NCI-H82 treated with DMSO at 0.1 percent for 48 hours (cell line): ENCODE results near the gene KAT7.

Source experiments
- DNase-seq: peaks from one replicate; lab custom pipeline; 2025; ENCODE audit not compliant: unreplicated experiment; lab: John Stamatoyannopoulos, UW

Gene KAT7

GRCh38 chr17:49839455-49839854, 51.0 kb downstream of the KAT7 start:
- DNase-seq, result no peak

DNA sequence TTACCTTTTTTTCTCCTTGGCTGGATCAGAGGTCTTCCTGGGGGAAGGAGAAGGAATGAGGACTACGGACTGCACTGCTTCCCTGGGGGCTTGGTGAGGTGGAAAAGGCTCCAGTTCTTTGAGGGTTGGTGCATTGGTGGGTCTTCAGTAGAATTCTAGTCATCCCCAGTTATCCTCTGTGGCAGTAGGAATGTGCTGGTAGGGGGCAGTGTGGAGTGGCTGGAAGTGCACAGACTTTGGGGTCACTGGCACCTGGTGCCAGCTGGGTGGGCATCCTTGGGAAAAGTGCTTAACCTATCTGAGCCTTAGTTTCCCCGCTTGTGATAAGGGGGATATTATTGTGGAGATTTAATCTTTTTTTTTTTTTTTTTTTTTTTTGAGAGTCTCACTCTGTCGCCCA, 53.1 kb downstream of the KAT7 start:
- no peak for DNase-seq

GRCh38 chr17:49842371-49842770, 53.9 kb downstream of the KAT7 start:
- no peak for DNase-seq

- no peak for DNase-seq
These were observed 54.4 kb downstream of the KAT7 start for GRCh38 chr17:49842846-49843245.

- DNase-seq, result no peak
These were observed 55.4 kb downstream of the KAT7 start for GRCh38 chr17:49843774-49844350.

GRCh38 chr17:49845321-49845720, 56.8 kb downstream of the KAT7 start:
- no peak for DNase-seq

- DNase-seq, result no peak
These were observed 58.6 kb downstream of the KAT7 start for GRCh38 chr17:49846938-49847712.

- peak; percentile 6 for DNase-seq
These were observed 59.6 kb downstream of the KAT7 start, which contains the start of gene TAC4 for GRCh38 chr17:49848019-49848473. Gene TAC4 (minus strand): TSS chr17:49848069. CDS start chr17:49848017, 52 bp downstream.

DNA sequence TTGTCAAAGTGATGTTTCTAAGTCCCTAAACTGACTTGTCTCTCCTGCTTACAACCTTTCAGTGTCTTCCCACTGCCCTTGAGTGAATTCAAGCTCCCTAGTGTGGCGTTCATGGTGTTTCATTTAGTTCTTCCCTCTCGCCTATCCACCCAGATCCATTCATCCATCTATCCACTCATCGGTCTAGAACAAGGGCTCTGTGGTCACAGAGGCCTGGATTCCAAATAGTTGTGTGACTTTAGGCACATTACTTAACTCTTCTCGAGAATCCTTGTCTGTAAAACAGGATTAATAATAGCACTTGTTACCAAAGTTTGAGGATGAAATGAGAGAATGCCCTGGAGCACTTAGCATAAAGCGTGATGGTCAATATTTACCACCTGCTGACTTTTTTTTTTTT, 60.3 kb downstream of the KAT7 start:
- no peak for DNase-seq

GRCh38 chr17:49850218-49850610, 61.7 kb downstream of the KAT7 start:
- DNase-seq, result no peak

- DNase-seq, result no peak
These were observed 62.4 kb downstream of the KAT7 start for GRCh38 chr17:49850772-49851386.

DNA sequence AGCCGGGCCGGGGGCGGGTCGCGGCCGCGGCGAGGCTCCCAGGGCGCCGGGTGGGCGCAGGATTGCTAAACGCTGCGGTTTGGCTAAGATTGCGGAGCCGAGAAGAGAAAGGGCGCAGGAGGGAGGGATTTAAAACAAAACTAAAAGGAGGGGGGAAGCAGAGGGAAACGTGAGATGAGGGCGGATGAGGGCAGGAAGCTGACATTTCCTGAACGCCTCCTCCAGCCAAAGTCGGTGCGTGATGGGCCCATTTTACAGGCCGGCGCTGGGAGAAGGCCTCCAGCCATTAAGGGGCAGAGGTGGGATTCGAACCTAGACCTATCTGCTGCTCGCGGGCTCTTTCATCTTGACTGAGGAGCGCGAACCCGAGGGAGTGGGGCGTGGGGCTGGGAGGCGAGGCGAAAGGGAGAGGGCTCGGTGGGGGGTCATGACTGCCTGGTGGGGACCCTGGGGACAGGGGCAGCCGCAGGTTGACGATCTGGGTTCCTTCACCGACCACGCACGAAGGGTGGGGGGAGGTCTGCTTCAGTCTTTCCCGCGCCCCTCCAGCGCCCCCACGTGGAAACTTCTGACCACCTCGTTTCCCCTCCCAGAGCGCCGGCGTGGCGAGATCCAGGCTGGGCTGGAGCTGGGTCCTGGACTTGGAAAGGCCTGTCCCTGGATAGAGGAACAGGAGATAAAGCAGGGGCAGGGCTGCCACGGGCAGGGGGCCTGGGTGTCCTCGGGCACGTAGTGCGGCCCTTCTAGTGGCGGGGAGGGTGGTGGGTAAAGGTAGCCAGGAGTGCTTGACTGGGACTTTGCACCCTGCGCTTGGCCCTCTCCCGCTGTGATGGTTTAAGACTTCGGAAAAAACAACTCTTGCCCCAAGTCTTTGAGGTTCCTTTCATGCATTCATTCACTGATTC, 63.2 kb downstream of the KAT7 start:
- DNase-seq, result peak; percentile 19

DNA sequence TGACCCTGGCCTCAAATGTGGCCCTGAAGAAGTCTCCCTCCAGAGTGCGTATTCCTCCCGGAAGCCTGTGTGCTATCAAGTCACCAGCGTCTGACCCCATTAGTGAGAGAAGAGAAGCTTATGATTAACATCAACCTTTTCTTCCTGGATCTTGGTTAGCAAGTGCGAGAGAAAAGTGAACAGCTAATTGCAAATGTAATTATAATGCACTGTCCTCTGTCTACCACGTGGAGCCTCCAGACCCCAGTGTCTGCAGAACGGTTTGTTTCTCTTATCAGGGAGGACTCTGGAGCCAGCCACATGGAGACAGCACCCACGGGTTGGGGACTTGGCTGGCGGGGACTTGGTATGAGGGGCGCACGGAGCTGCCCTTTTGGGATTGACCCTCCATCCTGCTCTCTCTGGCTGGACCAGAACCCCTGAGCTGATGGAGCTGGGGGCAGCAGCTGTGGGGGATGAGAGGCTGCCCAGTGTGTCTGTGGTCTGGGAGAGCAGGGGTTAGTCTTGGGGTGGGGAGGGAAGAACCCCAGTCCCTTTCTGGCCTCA, 65.1 kb downstream of the KAT7 start:
- DNase-seq, result no peak

- no peak for DNase-seq
These were observed 65.6 kb downstream of the KAT7 start for GRCh38 chr17:49854126-49854525.

- no peak for DNase-seq
These were observed 70.3 kb downstream of the KAT7 start for GRCh38 chr17:49858796-49859195.

DNA sequence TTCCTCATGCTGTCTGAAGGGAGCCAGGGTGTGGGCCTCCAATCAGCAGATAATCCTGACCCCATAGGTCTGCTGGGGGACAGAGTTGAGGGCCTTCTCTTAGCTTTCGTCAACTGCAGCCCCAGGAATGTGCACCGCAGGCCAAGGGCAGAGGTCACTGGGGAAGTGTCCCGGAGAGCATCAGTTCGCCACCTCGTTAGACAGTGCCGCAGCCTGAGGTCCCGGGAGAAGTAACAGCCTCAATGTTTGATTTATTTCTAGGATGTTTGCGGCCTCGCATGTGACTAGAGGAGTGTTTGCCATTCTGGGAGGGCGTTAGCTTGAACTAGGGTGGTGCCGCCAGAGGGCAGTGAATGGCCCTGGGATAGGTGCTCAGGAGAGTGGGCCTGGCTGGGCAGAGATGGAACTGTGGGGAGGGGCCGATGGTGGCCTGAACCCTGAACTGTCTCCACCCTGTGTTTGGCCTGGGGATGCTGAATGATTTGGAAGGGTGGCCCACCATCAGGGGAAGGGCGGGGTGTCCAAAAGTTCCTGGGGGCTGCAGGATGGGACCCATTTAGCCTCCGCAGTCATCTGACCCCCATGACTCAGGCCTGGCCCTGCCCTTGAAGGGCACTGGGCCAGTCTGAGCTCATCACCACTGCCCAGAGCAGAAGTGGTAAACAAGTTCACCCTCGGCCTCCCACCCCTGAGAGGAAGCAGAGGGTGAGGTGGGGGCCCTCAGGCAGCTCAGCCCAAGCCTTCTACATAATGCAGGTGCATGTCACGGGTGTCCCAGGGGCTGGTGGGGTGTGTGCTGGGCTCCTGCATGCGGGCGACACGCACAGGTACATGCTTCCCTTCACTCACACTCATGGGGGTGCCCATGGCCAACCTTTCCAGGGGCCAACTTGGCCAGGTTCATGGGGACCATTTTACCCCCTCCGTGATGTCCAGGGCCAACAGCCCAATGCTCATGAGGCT, 71.8 kb downstream of the KAT7 start:
- DNase-seq, result no peak

DNA sequence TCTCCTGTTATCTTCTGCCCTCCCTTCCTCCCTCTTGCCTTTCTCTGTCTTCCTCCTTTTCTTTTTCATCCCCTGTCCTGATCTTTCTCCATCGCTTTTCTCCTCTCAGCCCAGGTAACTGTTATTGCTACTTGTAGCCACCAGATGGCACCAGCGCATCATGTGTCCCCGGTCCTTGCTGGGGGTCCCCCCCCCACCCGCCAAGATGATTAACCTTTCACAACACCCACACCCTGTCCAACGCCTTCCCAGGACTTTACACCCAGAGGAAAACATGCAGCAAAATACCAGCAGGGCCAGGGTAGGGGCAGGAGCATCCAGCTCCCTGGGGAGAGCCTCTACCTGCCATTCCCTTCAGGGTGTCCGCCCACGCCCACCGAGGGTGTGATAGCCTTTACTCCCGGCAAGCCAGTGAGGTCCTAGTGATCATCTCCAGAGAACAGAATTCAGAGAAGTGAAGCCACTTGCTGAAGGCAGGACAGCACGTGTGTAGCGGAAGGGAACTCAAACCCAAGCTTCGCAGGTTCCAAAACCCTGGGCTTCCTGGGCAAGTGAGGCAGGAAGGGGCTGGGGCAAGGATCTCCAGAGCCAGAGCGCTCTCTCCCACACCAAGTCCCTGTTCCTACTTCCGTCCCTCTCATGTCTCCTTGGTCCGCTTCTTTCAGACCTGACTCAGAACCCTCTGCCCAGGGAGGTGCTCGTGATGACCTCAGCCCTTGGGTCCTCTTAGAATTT, 72.8 kb downstream of the KAT7 start:
- peak; percentile 15 for DNase-seq

DNA sequence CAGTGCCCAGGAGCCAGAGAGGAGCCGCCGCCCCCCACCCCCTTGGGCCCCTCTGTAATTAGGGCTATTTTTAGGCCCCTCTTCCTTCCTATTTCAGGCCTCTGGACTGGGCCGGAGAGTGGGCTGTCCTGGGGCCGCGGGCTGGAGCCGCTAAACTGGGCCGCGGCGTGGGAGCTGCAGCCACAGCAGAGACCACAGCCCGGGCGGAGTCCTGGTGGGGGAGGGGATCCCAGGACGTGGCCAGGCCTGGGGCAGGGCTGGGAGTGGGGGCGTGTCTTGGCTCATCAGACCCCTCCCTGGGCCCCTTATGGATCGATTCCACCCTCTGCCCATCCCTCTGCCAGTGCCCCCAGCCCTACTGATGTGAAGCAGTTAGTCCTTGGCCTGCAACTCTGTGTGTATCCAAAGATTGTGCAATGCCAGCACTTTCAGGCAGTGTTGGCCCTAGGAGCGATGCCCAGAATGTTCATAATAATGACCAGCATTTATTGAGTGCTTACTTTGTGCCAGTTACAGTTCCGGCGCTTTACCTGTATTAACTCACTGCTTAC, 74.4 kb downstream of the KAT7 start:
- no peak for DNase-seq

DNA sequence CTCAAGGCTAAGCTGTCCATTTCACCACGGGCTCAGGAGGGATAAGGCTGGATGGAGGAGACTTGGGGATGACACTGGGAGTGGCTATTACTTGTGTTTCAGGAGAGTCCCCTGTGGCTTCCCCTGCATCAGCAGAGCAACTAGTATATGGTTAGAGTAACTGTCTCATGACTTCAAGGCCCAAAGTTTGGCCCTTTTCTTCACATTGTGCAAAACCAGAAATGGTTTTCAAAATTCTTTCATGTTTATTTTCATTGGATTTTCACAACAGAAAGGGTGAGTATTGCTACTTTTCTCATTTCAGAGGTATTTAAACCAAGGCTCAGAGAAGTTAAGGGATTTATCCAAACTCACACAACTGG, 77.5 kb downstream of the KAT7 start:
- no peak for DNase-seq
